SK-N-SH treated with all-trans-retinoic acid at 6 μM for 48 hours (cell line): ENCODE measurements around the gene LRGUK.

ENCODE experiments used
- ATAC-seq: fragments of 200-7000 bp; cut with Tn5 transposase; 3 replicates; pipeline ENCODE4 v1.9.1; 2020; ENCODE audit warnings: mild to moderate bottlenecking, moderate library complexity
- ARNTL ChIP-seq: fragments of 450-650 bp; formaldehyde crosslinking; IDR thresholded peaks from 2 replicates; pipeline ENCODE4 v1.5.0; 2020; ENCODE audit warnings: low read depth, mild to moderate bottlenecking, moderate library complexity, borderline replicate concordance
- BACH2 ChIP-seq: fragments of 250-450 bp; sonication (Bioruptor Pico); IDR thresholded peaks from 2 replicates; pipeline ENCODE4 v1.9.0; 2021; ENCODE audit warnings: mild to moderate bottlenecking, borderline replicate concordance
- CSDC2 ChIP-seq: fragments of 250-450 bp; sonication (Bioruptor Pico); IDR thresholded peaks from 2 replicates; pipeline ENCODE4 v1.5.0; 2020; ENCODE audit warnings: mild to moderate bottlenecking, moderate library complexity
- CSRNP3 ChIP-seq: fragments of 250-450 bp; sonication (Bioruptor Pico); IDR thresholded peaks from 2 replicates; pipeline ENCODE4 v1.5.1; 2021; ENCODE audit warnings: mild to moderate bottlenecking, moderate library complexity
- GLIS3 ChIP-seq: fragments of 250-450 bp; sonication (Bioruptor Pico); IDR thresholded peaks from 2 replicates; pipeline ENCODE4 v1.5.0; 2020; ENCODE audit warnings: mild to moderate bottlenecking, moderate library complexity
- ISL1 ChIP-seq: fragments of 250-450 bp; sonication (Bioruptor Pico); IDR thresholded peaks from 2 replicates; pipeline ENCODE4 v2.1.2; 2022; ENCODE audit warnings: mild to moderate bottlenecking, moderate library complexity
- OSR1 ChIP-seq: fragments of 250-450 bp; sonication (Bioruptor Pico); IDR thresholded peaks from 2 replicates; pipeline ENCODE4 v1.8.0; 2022; ENCODE audit warnings: moderate library complexity, mild to moderate bottlenecking, inconsistent platforms
- PATZ1 ChIP-seq: fragments of 250-450 bp; sonication (Bioruptor Pico); IDR thresholded peaks from 2 replicates; pipeline ENCODE4 v1.8.0; 2020; ENCODE audit warnings: mild to moderate bottlenecking, moderate library complexity, borderline replicate concordance
- POU6F1 ChIP-seq: fragments of 250-450 bp; sonication (Bioruptor Pico); IDR thresholded peaks from 2 replicates; pipeline ENCODE4 v1.8.0; 2021; ENCODE audit warnings: low read depth, mild to moderate bottlenecking, moderate library complexity, borderline replicate concordance
- PPARA ChIP-seq: fragments of 250-450 bp; sonication (Bioruptor Pico); IDR thresholded peaks from 2 replicates; pipeline ENCODE4 v1.5.0; 2020; ENCODE audit warnings: mild to moderate bottlenecking, borderline replicate concordance
- RARB ChIP-seq: fragments of 250-450 bp; sonication (Bioruptor Pico); IDR thresholded peaks from 2 replicates; pipeline ENCODE4 v1.8.0; 2021; ENCODE audit warnings: mild to moderate bottlenecking, moderate library complexity
- SNAI2 ChIP-seq: fragments of 250-450 bp; sonication (Bioruptor Pico); IDR thresholded peaks from 2 replicates; pipeline ENCODE4 v1.5.0; 2020; ENCODE audit warnings: mild to moderate bottlenecking, moderate library complexity
- TCF4 ChIP-seq: fragments of 250-450 bp; sonication (Bioruptor Pico); IDR thresholded peaks from 2 replicates; pipeline ENCODE4 v1.8.0; 2021; ENCODE audit warnings: mild to moderate bottlenecking, moderate library complexity, borderline replicate concordance
- TOX ChIP-seq: fragments of 250-450 bp; sonication (Bioruptor Pico); IDR thresholded peaks from 2 replicates; pipeline ENCODE4 v1.8.0; 2021; ENCODE audit warnings: mild to moderate bottlenecking, moderate library complexity, borderline replicate concordance
- ZC3H10 ChIP-seq: fragments of 250-450 bp; sonication (Bioruptor Pico); IDR thresholded peaks from 2 replicates; pipeline ENCODE4 v1.5.1; 2021; ENCODE audit warnings: mild to moderate bottlenecking, moderate library complexity
- ZFP3 ChIP-seq: fragments of 250-450 bp; sonication (Bioruptor Pico); IDR thresholded peaks from 2 replicates; pipeline ENCODE4 v1.5.0; 2020; ENCODE audit warnings: mild to moderate bottlenecking, moderate library complexity
- ZFP30 ChIP-seq: fragments of 450-650 bp; formaldehyde crosslinking; IDR thresholded peaks from 2 replicates; pipeline ENCODE4 v1.5.0; 2022; ENCODE audit warnings: mild to moderate bottlenecking, moderate library complexity
- ZNF565 ChIP-seq: fragments of 450-650 bp; formaldehyde crosslinking; conservative IDR thresholded peaks from 2 replicates; pipeline ENCODE4 v1.5.0; 2020; ENCODE audit warnings: low read depth, mild to moderate bottlenecking, moderate library complexity
- ZNF8 ChIP-seq: fragments of 450-650 bp; formaldehyde crosslinking; IDR thresholded peaks from 2 replicates; pipeline ENCODE4 v1.5.0; 2020; ENCODE audit warnings: mild to moderate bottlenecking, moderate library complexity
- TF ChIP-seq, protein P1 (sequence below): fragments of 250-450 bp; sonication (Bioruptor Pico); IDR thresholded peaks from 2 replicates; pipeline ENCODE4 v1.5.1; 2020; ENCODE audit warnings: low read depth, mild to moderate bottlenecking, moderate library complexity

The LRGUK gene

GRCh38 chr7:134254311-134254710, 127.2 kb downstream of the LRGUK start (continued):
- TF ChIP-seq, protein P1, sequence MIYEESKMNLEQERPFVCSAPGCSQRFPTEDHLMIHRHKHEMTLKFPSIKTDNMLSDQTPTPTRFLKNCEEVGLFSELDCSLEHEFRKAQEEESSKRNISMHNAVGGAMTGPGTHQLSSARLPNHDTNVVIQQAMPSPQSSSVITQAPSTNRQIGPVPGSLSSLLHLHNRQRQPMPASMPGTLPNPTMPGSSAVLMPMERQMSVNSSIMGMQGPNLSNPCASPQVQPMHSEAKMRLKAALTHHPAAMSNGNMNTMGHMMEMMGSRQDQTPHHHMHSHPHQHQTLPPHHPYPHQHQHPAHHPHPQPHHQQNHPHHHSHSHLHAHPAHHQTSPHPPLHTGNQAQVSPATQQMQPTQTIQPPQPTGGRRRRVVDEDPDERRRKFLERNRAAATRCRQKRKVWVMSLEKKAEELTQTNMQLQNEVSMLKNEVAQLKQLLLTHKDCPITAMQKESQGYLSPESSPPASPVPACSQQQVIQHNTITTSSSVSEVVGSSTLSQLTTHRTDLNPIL (CRISPR knock-in tag) = no peak
- TF ChIP-seq SNAI2 (CRISPR knock-in tag) (no peak), POU6F1 (CRISPR knock-in tag) (no peak), ZNF565 (CRISPR knock-in tag) (no peak), PPARA (CRISPR knock-in tag) (no peak), ISL1 (no peak), CSRNP3 (CRISPR knock-in tag) (no peak), TOX (CRISPR knock-in tag) (no peak), ZFP3 (no peak)

DNA sequence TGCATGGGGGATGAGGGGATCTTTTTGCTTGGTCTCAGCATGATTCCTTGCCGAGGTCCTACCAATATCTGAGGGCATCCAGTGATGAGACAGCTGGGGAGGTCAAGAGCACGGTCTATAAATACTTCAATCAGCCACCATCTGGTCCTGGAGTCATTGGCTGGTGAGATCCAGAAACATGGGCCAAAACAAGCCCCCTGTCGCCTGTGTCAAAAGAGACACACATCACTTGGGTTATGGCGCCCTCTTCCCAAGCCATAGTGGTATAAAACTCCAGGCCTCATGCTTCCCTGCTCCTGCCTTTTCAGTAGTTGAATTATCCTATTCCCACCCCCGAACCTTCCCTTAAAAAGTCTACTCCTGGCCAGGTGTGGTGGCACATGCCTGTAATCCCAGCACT, 128.7 kb downstream of the LRGUK start:
- no peak for ATAC-seq
- no peak for TF ChIP-seq ZNF8 (CRISPR knock-in tag)
- TF ChIP-seq ZC3H10 (CRISPR knock-in tag) = no peak
- no peak for TF ChIP-seq ISL1
- TF ChIP-seq, protein P1 (CRISPR knock-in tag) = no peak
- no peak for TF ChIP-seq OSR1
- TF ChIP-seq ZFP3 = no peak
- no peak for TF ChIP-seq PATZ1 (CRISPR knock-in tag)
- no peak for TF ChIP-seq CSDC2 (CRISPR knock-in tag)
- TF ChIP-seq GLIS3 = no peak
- no peak for TF ChIP-seq RARB (CRISPR knock-in tag)
- TF ChIP-seq TOX (CRISPR knock-in tag) = no peak

DNA sequence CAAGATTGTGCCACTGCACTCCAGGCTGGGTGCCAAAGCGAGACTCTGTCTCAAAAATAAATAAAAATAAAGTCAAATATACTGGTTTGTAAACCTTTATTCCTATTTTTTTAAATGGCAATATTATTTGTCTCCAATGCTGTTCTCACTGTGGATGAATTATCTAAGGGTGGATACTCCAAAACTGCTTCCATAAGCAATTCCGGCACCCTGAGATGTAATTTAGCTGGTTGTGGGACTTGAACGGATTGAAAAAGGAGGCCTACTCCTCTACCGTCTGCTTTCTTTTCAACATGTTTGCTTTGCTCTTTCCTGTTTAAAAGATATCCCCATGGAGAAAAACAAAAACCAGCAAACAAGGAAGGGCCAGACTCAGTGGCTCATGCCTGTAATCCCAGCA, 135.2 kb downstream of the LRGUK start:
- TF ChIP-seq TCF4 (no peak), POU6F1 (CRISPR knock-in tag) (no peak)
- TF ChIP-seq, all 23 proteins: peak for 0
- no peak for ATAC-seq

DNA sequence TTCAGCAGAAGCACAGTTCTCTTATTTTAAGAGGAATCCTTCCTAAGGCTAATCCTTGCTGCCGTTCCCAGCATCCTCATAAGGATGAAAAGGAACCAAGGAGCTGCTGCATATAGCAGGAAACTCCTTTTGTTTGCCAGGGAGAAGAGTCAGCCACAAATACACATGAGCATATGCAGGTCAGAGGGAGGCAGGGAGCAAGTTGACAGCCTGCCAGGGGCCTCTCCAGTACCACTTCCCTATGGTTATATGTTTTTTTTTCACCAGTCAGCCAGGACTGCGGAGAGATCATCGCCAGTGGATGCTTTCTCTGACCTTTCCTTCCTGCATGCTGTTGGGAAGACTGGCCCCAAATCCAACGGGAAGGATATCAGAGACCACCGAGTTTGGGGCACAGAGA, 149.8 kb downstream of the LRGUK start:
- no peak for TF ChIP-seq ISL1
- no peak for TF ChIP-seq ZFP3
- no peak for TF ChIP-seq ZFP30 (CRISPR knock-in tag)
- TF ChIP-seq CSRNP3 (CRISPR knock-in tag) = no peak
- no peak for TF ChIP-seq RARB (CRISPR knock-in tag)
- TF ChIP-seq ARNTL (CRISPR knock-in tag) = no peak
- TF ChIP-seq BACH2 (CRISPR knock-in tag) = no peak
- TF ChIP-seq, protein P1 (CRISPR knock-in tag) = no peak
- ATAC-seq = no peak
